Spleen (tissue), 11 donors: ENCODE data around the gene KRTAP2-4. TPM values are rescaled to one million over a fixed set of nuclear protein-coding genes. Genes with fewer than 3 reads are reported as not detected.

Experiments used
- DNase-seq: peaks from one replicate; pipeline ENCODE4 v3.0.0-alpha.2; 2020
- H3K27ac ChIP-seq, 8 donors: fragments of 200-600 bp; sonication (generic) in 7 of 8; 1 replicate in 4 of 8; 2 replicates in 4 of 8; pipeline versions ENCODE4 v1.5.0 to v1.8.0; 2016 to 2021; ENCODE audit warnings: inconsistent platforms in 4 of 8, mild to moderate bottlenecking in 4 of 8, moderate library complexity in 1 of 8
- H3K27me3 ChIP-seq, 7 donors: fragments of 200-600 bp; sonication (generic) in 6 of 7; replicated peaks in 1 of 7; 1 replicate in 4 of 7; 2 replicates in 3 of 7; pipeline versions ENCODE4 v1.5.0 to v1.8.0; 2016 to 2021; ENCODE audit warnings: inconsistent platforms in 3 of 7, mild to moderate bottlenecking in 1 of 7
- H3K36me3 ChIP-seq, 6 donors: fragments of 200-600 bp; sonication (generic) in 5 of 6; 1 replicate in 4 of 6; 2 replicates in 2 of 6; pipeline versions ENCODE4 v1.5.0 to v1.8.0; 2016 to 2021; ENCODE audit warnings: inconsistent platforms in 2 of 6
- H3K4me1 ChIP-seq, 6 donors: fragments of 200-600 bp; sonication (generic) in 5 of 6; 1 replicate in 3 of 6; 2 replicates in 3 of 6; pipeline versions ENCODE4 v1.5.0 to v1.8.0; 2016 to 2021; ENCODE audit warnings: inconsistent platforms in 3 of 6
- H3K4me3 ChIP-seq, 8 donors: fragments of 200-600 bp; sonication (generic) in 7 of 8; 1 replicate in 4 of 8; 2 replicates in 4 of 8; pipeline versions ENCODE4 v1.5.0 to v1.8.0; 2016 to 2021; ENCODE audit warnings: inconsistent platforms in 4 of 8, mild to moderate bottlenecking in 4 of 8, moderate library complexity in 2 of 8
- H3K9me3 ChIP-seq, 8 donors: fragments of 200-600 bp; sonication (generic) in 7 of 8; 1 replicate in 4 of 8; 2 replicates in 4 of 8; pipeline versions ENCODE4 v1.5.0 to v1.8.0; 2016 to 2021; ENCODE audit warnings: inconsistent platforms in 4 of 8
- POLR2A ChIP-seq, 3 donors: fragments of 450-650 bp; IDR thresholded peaks; one replicate each; pipeline ENCODE4 v1.5.1; 2017; ENCODE audit warnings: antibody characterized with exemption in 3 of 3, mild to moderate bottlenecking in 1 of 3
- POLR2AphosphoS5 ChIP-seq, 3 donors: sonication (generic); formaldehyde crosslinking; IDR thresholded peaks; one replicate each; pipeline ENCODE4 v1.5.1; 2017; ENCODE audit warnings: antibody characterized with exemption in 3 of 3
- WGBS, 5 donors: extraction: QIAGEN DNeasy Blood & Tissue Kit in 3 of 5; methylation state at CpG; one replicate each; pipeline versions ENCODE4 v1.1.5 to v1.1.7; 2013 to 2018; 5-methylcytosine and 5-hydroxymethylcytosine counted together
- intact Hi-C: fragments of 100-400 bp; cut with DNase I; formaldehyde crosslinking; loops from one replicate; pipeline ENCODE4 v1.15.0; 2023; ENCODE audit warnings: low total_unique reads
- polyA plus RNA-seq, 3 donors: library from polyadenylated mRNA; stranded (reverse); fragments of 200-250 nt; gene quantifications; one replicate each; pipeline ENCODE4 v1.2.1, GENCODE V29; 2013
- total RNA-seq, 7 donors: library from RNA; depleted of rRNA in 3 of 7; stranded (reverse); fragments of >200 nt in 3 of 7; fragmentation: NEBNext Ultra II Directional in 4 of 7; extraction: Animal tissue kit (Norgen Biotek cat#: 25700) in 4 of 7; gene quantifications; one replicate each; pipeline versions ENCODE4 v1.1.0 to v1.2.1, GENCODE V29; 2016 to 2021
- TF ChIP-seq, protein P1 (sequence below), 11 experiments: fragments of 200-600 bp in 7 of 11; fragments of 450-650 bp in 4 of 11; sonication (generic) in 4 of 11; IDR thresholded peaks in 8 of 11; conservative IDR thresholded peaks in 3 of 11; 1 replicate in 7 of 11; 2 replicates in 4 of 11; pipeline versions ENCODE4 v1.4.0 to v1.8.0; 2016 to 2021; ENCODE audit warnings: antibody characterized with exemption in 11 of 11, inconsistent platforms in 4 of 11, mild to moderate bottlenecking in 1 of 11
- donor health status: healthy with polysubstance abuse.
- donor health status: DM: no; HTN: no; CAD: no; lungs with moderate emphysema.
- donor health status: DM: no; HTN: no; CAD: no.
- donor health status: Bipolar disorder and iron deficiency.
- donor health status: healthy.
- donor health status: DM: no; HTN: no; CAD: no.
- donor health status: DM: yes; HTN: yes; CAD: no.

Gene KRTAP2-4
- total and polyA plus RNA-seq, 10 donors: not detected

GRCh38 chr17:41076788-41077187 is 11.1 kb upstream of the KRTAP2-4 start:
- TF ChIP-seq, protein P1, sequence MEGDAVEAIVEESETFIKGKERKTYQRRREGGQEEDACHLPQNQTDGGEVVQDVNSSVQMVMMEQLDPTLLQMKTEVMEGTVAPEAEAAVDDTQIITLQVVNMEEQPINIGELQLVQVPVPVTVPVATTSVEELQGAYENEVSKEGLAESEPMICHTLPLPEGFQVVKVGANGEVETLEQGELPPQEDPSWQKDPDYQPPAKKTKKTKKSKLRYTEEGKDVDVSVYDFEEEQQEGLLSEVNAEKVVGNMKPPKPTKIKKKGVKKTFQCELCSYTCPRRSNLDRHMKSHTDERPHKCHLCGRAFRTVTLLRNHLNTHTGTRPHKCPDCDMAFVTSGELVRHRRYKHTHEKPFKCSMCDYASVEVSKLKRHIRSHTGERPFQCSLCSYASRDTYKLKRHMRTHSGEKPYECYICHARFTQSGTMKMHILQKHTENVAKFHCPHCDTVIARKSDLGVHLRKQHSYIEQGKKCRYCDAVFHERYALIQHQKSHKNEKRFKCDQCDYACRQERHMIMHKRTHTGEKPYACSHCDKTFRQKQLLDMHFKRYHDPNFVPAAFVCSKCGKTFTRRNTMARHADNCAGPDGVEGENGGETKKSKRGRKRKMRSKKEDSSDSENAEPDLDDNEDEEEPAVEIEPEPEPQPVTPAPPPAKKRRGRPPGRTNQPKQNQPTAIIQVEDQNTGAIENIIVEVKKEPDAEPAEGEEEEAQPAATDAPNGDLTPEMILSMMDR (IDR thresholded peaks at IDR 0.05 in 8 of 11, conservative IDR thresholded peaks at IDR 0.05 in 3 of 11): no peak
- no peak for TF ChIP-seq POLR2AphosphoS5 (IDR thresholded peaks at IDR 0.05)
- TF ChIP-seq POLR2A (IDR thresholded peaks at IDR 0.05): no peak
- H3K27me3 ChIP-seq: peaks cover 0 to 9% (median 0%) of the 10 kb centered on the region in 7 donors
- no peaks in the 10 kb centered on the region for H3K36me3 ChIP-seq
- no peak for DNase-seq
- no peak overlapping the region for H3K4me3 ChIP-seq
- H3K27ac ChIP-seq: no peak overlapping the region
- no peaks in the 10 kb centered on the region for H3K9me3 ChIP-seq
- no peaks in the 10 kb centered on the region for H3K4me1 ChIP-seq
- intact Hi-C loops: no loop called here

GRCh38 chr17:41073676-41074075 is 8.0 kb upstream of the KRTAP2-4 start:
- Histone ChIP-seq H3K9me3 (no peaks in the 10 kb centered on the region), H3K4me3 (no peak overlapping the region), H3K4me1 (no peaks in the 10 kb centered on the region), H3K36me3 (no peaks in the 10 kb centered on the region), H3K27me3 (peaks cover 0 to 9% (median 0%) of the 10 kb centered on the region in 7 donors), H3K27ac (no peak overlapping the region)
- 76 to 94% (median 90%) methylated on average over 2 of the region's 2 CpGs for WGBS, 5 donors
- intact Hi-C loops: no loop called here
- TF ChIP-seq POLR2AphosphoS5 (IDR thresholded peaks at IDR 0.05) (no peak), POLR2A (IDR thresholded peaks at IDR 0.05) (no peak)
- TF ChIP-seq, protein P1 (IDR thresholded peaks at IDR 0.05 in 8 of 11, conservative IDR thresholded peaks at IDR 0.05 in 3 of 11): no peak
- no peak for DNase-seq

DNA sequence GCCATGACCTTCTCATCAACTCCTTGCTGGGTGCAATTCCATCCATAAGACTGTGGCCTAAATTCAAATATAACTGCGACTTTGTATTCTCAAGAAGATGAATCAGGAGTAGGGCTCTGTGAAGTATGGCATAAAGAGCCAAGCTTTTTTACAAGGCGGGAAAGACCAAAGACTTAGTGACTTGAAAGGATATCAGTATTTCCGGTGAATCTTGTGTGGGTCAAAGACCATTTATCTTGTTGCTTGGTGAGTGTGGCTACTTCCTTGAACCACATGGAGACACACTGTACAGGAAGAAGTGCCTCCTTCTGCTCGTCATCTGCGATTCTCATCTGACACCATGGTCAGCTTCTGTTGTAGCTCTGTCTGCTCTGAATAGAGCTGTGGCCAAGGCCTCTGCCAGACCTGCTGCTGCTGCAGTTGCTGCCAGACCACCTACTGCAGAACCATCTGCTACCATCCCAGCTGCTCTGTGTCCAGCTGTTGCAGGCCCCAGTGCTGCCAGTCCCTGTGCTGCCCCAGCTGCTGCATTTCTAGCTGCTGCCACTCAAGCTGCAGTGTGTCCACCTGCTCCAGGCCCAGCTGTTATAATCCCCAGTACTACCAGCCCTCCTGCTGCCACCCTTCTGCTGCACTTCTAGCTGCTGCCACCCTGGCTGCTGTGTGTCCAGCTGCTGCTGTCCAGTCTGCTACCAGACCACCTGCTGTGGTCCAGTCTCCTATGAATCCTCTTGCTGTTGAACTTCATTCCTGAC is 6.1 kb upstream of the KRTAP2-4 start:
- no peak for TF ChIP-seq POLR2A (IDR thresholded peaks at IDR 0.05)
- TF ChIP-seq, protein P1 (IDR thresholded peaks at IDR 0.05 in 8 of 11, conservative IDR thresholded peaks at IDR 0.05 in 3 of 11): no peak
- TF ChIP-seq POLR2AphosphoS5 (IDR thresholded peaks at IDR 0.05): no peak
- H3K9me3 ChIP-seq: no peaks in the 10 kb centered on the region
- intact Hi-C loops: no loop called here
- no peak overlapping the region for H3K4me3 ChIP-seq
- no peaks in the 10 kb centered on the region for H3K4me1 ChIP-seq
- DNase-seq: no peak
- WGBS, 5 donors: 80 to 89% (median 83%) methylated on average over 5 of the region's 5 CpGs
- H3K27ac ChIP-seq: no peak overlapping the region
- no peaks in the 10 kb centered on the region for H3K36me3 ChIP-seq
- H3K27me3 ChIP-seq: peaks cover 0 to 9% (median 0%) of the 10 kb centered on the region in 7 donors

GRCh38 chr17:41069031-41069430 is 3.4 kb upstream of the KRTAP2-4 start:
- 42 to 73% (median 53%) methylated on average over 3 of the region's 3 CpGs for WGBS, 5 donors
- TF ChIP-seq, protein P1 (IDR thresholded peaks at IDR 0.05 in 8 of 11, conservative IDR thresholded peaks at IDR 0.05 in 3 of 11): no peak
- TF ChIP-seq POLR2AphosphoS5 (IDR thresholded peaks at IDR 0.05) (no peak), POLR2A (IDR thresholded peaks at IDR 0.05) (no peak)
- Histone ChIP-seq H3K27me3 (no peaks in the 10 kb centered on the region), H3K27ac (no peak overlapping the region), H3K9me3 (no peaks in the 10 kb centered on the region), H3K4me3 (no peak overlapping the region), H3K4me1 (no peaks in the 10 kb centered on the region), H3K36me3 (no peaks in the 10 kb centered on the region)
- DNase-seq: no peak
- intact Hi-C loops: no loop called here
